ENCODE results near the gene PJA2.

DNA sequence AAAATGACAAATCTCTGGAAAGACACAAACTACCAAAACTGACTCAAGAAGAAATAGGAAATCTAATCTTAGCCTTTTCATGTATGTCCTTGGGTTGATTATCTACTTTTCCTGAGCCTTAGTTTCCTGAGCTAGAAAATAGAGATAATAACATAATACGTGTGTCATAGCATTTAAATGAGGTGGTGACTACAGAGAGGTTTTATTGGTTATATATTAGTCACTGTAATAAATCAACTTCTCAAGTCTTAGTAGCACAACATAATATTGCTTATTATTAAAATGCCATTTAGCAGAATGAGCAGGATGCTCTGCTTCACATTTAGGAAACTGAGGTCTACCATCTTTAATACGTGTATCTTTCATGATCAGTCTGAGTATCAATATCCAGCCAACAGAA lies 7.1 kb upstream of the PJA2 start:
- no peak for TF ChIP-seq CTCF (IDR thresholded peaks at IDR 0.05)
- TF ChIP-seq, protein P1, sequence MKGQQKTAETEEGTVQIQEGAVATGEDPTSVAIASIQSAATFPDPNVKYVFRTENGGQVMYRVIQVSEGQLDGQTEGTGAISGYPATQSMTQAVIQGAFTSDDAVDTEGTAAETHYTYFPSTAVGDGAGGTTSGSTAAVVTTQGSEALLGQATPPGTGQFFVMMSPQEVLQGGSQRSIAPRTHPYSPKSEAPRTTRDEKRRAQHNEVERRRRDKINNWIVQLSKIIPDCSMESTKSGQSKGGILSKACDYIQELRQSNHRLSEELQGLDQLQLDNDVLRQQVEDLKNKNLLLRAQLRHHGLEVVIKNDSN (CRISPR knock-in tag; IDR thresholded peaks at IDR 0.05) = no peak
- no peak for TF ChIP-seq TCF7 (CRISPR knock-in tag; IDR thresholded peaks at IDR 0.05; ENCODE audit: low read depth)
- no peak for TF ChIP-seq E2F1 (CRISPR knock-in tag; IDR thresholded peaks at IDR 0.05)
- TF ChIP-seq, protein P2, sequence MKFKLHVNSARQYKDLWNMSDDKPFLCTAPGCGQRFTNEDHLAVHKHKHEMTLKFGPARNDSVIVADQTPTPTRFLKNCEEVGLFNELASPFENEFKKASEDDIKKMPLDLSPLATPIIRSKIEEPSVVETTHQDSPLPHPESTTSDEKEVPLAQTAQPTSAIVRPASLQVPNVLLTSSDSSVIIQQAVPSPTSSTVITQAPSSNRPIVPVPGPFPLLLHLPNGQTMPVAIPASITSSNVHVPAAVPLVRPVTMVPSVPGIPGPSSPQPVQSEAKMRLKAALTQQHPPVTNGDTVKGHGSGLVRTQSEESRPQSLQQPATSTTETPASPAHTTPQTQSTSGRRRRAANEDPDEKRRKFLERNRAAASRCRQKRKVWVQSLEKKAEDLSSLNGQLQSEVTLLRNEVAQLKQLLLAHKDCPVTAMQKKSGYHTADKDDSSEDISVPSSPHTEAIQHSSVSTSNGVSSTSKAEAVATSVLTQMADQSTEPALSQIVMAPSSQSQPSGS (CRISPR knock-in tag; IDR thresholded peaks at IDR 0.05; ENCODE audit: borderline replicate concordance, low read depth) = no peak
- no peak for TF ChIP-seq CREM (CRISPR knock-in tag; IDR thresholded peaks at IDR 0.05)
- TF ChIP-seq, protein P3, sequence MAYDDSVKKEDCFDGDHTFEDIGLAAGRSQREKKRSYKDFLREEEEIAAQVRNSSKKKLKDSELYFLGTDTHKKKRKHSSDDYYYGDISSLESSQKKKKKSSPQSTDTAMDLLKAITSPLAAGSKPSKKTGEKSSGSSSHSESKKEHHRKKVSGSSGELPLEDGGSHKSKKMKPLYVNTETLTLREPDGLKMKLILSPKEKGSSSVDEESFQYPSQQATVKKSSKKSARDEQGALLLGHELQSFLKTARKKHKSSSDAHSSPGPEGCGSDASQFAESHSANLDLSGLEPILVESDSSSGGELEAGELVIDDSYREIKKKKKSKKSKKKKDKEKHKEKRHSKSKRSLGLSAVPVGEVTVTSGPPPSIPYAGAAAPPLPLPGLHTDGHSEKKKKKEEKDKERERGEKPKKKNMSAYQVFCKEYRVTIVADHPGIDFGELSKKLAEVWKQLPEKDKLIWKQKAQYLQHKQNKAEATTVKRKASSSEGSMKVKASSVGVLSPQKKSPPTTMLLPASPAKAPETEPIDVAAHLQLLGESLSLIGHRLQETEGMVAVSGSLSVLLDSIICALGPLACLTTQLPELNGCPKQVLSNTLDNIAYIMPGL (CRISPR knock-in tag; IDR thresholded peaks at IDR 0.05) = no peak
- no peak for TF ChIP-seq GABPB1 (CRISPR knock-in tag; IDR thresholded peaks at IDR 0.05)
- TF ChIP-seq NFYB (CRISPR knock-in tag; conservative IDR thresholded peaks at IDR 0.05; ENCODE audit: low read depth) = no peak
